Fibroblast of lung (primary cell): ENCODE results near the gene EPHB4. TPM values are rescaled to one million over a fixed set of nuclear protein-coding genes. Genes with fewer than 3 reads are reported as not detected.
"Not testable (repeated sequence)": the region's sequence is repeated elsewhere in the genome, so short reads cannot be mapped to it uniquely, and the experiment has no call there.

Source experiments
- DNase-seq, 2 donors: peaks; one replicate each; pipeline versions ENCODE4 v3.0.0 to v3.0.0-alpha.2; 2010; ENCODE audit warnings: low read depth in 2 of 2
- H2AFZ ChIP-seq: 2 replicates; pipeline ENCODE4 v1.5.1; 2012; ENCODE audit warnings: low read length, control low read depth, inconsistent platforms
- H3K27ac ChIP-seq: 2 replicates; pipeline ENCODE4 v1.5.1; 2011; ENCODE audit warnings: low read length, control low read depth; ENCODE audit not compliant: insufficient read depth
- H3K27me3 ChIP-seq: 2 replicates; pipeline ENCODE4 v1.5.1; 2011; ENCODE audit warnings: mild to moderate bottlenecking, low read length; ENCODE audit not compliant: control insufficient read depth, insufficient read depth
- H3K36me3 ChIP-seq: 2 replicates; pipeline ENCODE4 v1.5.1; 2011; ENCODE audit warnings: low read length; ENCODE audit not compliant: control insufficient read depth, insufficient read depth
- H3K4me1 ChIP-seq: 2 replicates; pipeline ENCODE4 v1.5.1; 2011; ENCODE audit warnings: low read length; ENCODE audit not compliant: control insufficient read depth, insufficient read depth; ENCODE audit errors: extremely low read depth
- H3K4me2 ChIP-seq: 2 replicates; pipeline ENCODE4 v1.5.1; 2011; ENCODE audit warnings: low read length, control low read depth; ENCODE audit not compliant: insufficient read depth; ENCODE audit errors: extremely low read depth
- H3K4me3 ChIP-seq, 4 experiments: fragments of 200-600 bp in 1 of 4; sonication (generic) in 1 of 4; replicated peaks in 1 of 4; 2 replicates each; pipeline ENCODE4 v1.5.1; 2011 to 2016; ENCODE audit warnings: low read length in 4 of 4, low read depth in 3 of 4, mild to moderate bottlenecking in 3 of 4, control low read depth in 2 of 4, inconsistent platforms in 1 of 4, mixed read lengths in 1 of 4; ENCODE audit not compliant: insufficient read depth in 1 of 4; ENCODE audit errors: control extremely low read depth in 1 of 4
- H3K79me2 ChIP-seq: 2 replicates; pipeline ENCODE4 v1.5.1; 2012; ENCODE audit warnings: mild to moderate bottlenecking, low read length, inconsistent platforms; ENCODE audit not compliant: control insufficient read depth, insufficient read depth
- H3K9ac ChIP-seq: 2 replicates; pipeline ENCODE4 v1.5.1; 2011; ENCODE audit warnings: mild to moderate bottlenecking, low read length, control low read depth; ENCODE audit not compliant: insufficient read depth
- H3K9me3 ChIP-seq: 2 replicates; pipeline ENCODE4 v1.5.1; 2012; ENCODE audit warnings: low read depth, low read length; ENCODE audit not compliant: control insufficient read depth, insufficient read depth
- H4K20me1 ChIP-seq: 2 replicates; pipeline ENCODE4 v1.5.1; 2011; ENCODE audit warnings: low read length; ENCODE audit not compliant: control insufficient read depth, insufficient read depth; ENCODE audit errors: extremely low read depth
- CTCF ChIP-seq, 2 donors: IDR thresholded peaks in 1 of 2; conservative IDR thresholded peaks in 1 of 2; 1 replicate in 1 of 2; 2 replicates in 1 of 2; pipeline ENCODE4 v1.5.1; 2011 to 2012; ENCODE audit warnings: low read length in 2 of 2, control low read depth in 1 of 2, inconsistent platforms in 1 of 2, low read depth in 1 of 2, mild to moderate bottlenecking in 1 of 2
- EZH2 ChIP-seq: IDR thresholded peaks from 2 replicates; pipeline ENCODE4 v1.5.1; 2012; ENCODE audit warnings: low read length, control low read depth, mild to moderate bottlenecking; ENCODE audit errors: missing control alignments
- polyA plus RNA-seq, 2 donors: library from polyadenylated mRNA; depleted of rRNA in 1 of 2; stranded (reverse) in 1 of 2; unstranded in 1 of 2; fragments of >200 nt; gene quantifications; 2 replicates each; pipeline ENCODE4 v1.2.1, GENCODE V29; 2011 to 2012; ENCODE audit warnings: missing spikeins in 1 of 2
- total RNA-seq: library from RNA; depleted of rRNA; stranded (reverse); fragments of >200 nt; gene quantifications from 2 replicates; pipeline ENCODE4 v1.2.1, GENCODE V29; 2014

EPHB4 gene
- total and polyA plus RNA-seq, 2 donors (not counting 1 experiment from before 2014, with no cell fraction given) = 28.5 to 98.8 TPM

GRCh38 chr7:100817097-100817496 lies 10.2 kb downstream of the EPHB4 start:
- Histone ChIP-seq H4K20me1 (no peaks in the 10 kb centered on the region), H3K4me3 (no peak overlapping the region), H3K27me3 (no peaks in the 10 kb centered on the region), H3K4me1 (no peaks in the 10 kb centered on the region), H3K9ac (no peak overlapping the region), H3K79me2 (no peaks in the 10 kb centered on the region), H3K9me3 (no peaks in the 10 kb centered on the region), H3K27ac (no peak overlapping the region), H2AFZ (no peak overlapping the region), H3K4me2 (no peak overlapping the region), H3K36me3 (peaks cover 27% of the 10 kb centered on the region)
- DNase-seq = no peak
- TF ChIP-seq EZH2 (no peak), CTCF (conservative IDR thresholded peaks at IDR 0.05 in 1 of 2, IDR thresholded peaks at IDR 0.05 in 1 of 2; ENCODE audit: low read depth in 1 of 2, low read length in 2 of 2) (no peak)

GRCh38 chr7:100816515-100816914 lies 10.8 kb downstream of the EPHB4 start:
- H3K27me3 ChIP-seq, H3K9ac ChIP-seq, DNase-seq, H3K4me1 ChIP-seq, H3K27ac ChIP-seq, H2AFZ ChIP-seq, H4K20me1 ChIP-seq, H3K9me3 ChIP-seq, H3K4me2 ChIP-seq, H3K4me3 ChIP-seq, H3K79me2 ChIP-seq: not testable (repeated sequence)
- peaks cover 25% of the 10 kb centered on the region for H3K36me3 ChIP-seq

GRCh38 chr7:100812729-100813128 lies 14.6 kb downstream of the EPHB4 start:
- peaks cover 25% of the 10 kb centered on the region for H3K36me3 ChIP-seq
- H3K9ac ChIP-seq = no peak overlapping the region
- TF ChIP-seq EZH2 (no peak), CTCF (conservative IDR thresholded peaks at IDR 0.05 in 1 of 2, IDR thresholded peaks at IDR 0.05 in 1 of 2; ENCODE audit: low read depth in 1 of 2, low read length in 2 of 2) (no peak)
- H3K27me3 ChIP-seq = no peaks in the 10 kb centered on the region
- H3K4me2 ChIP-seq = no peak overlapping the region
- H3K4me1 ChIP-seq = no peaks in the 10 kb centered on the region
- no peak overlapping the region for H2AFZ ChIP-seq
- H4K20me1 ChIP-seq = no peaks in the 10 kb centered on the region
- no peaks in the 10 kb centered on the region for H3K9me3 ChIP-seq
- no peak overlapping the region for H3K4me3 ChIP-seq
- DNase-seq = no peak
- no peak overlapping the region for H3K27ac ChIP-seq
- H3K79me2 ChIP-seq = no peaks in the 10 kb centered on the region

- no peak for DNase-seq
- Histone ChIP-seq H3K9me3 (no peaks in the 10 kb centered on the region), H3K27ac (no peak overlapping the region), H3K36me3 (peaks cover 22% of the 10 kb centered on the region), H2AFZ (no peak overlapping the region), H3K4me1 (no peaks in the 10 kb centered on the region), H3K4me2 (no peak overlapping the region), H3K4me3 (no peak overlapping the region), H3K27me3 (no peaks in the 10 kb centered on the region), H3K9ac (no peak overlapping the region), H3K79me2 (no peaks in the 10 kb centered on the region), H4K20me1 (no peaks in the 10 kb centered on the region)
- TF ChIP-seq EZH2 (no peak), CTCF (conservative IDR thresholded peaks at IDR 0.05 in 1 of 2, IDR thresholded peaks at IDR 0.05 in 1 of 2; ENCODE audit: low read depth in 1 of 2, low read length in 2 of 2) (no peak)
Observed at GRCh38 chr7:100811480-100811879, 15.8 kb downstream of the EPHB4 start.
